Activated CD8-positive, alpha-beta memory T cell treated with anti-CD3 and anti-CD28 coated beads for 48 hours (primary cell): ENCODE measurements around the gene CCR7.

Experiments
- DNase-seq, 3 experiments: peaks; one replicate each; pipeline ENCODE4 v3.0.0-alpha.2; 2020; ENCODE audit warnings: low read depth in 2 of 3, low spot score in 2 of 3

The CCR7 gene

GRCh38 chr17:40538019-40538935 is 27.0 kb downstream of the CCR7 start:
- no peak for DNase-seq

DNA sequence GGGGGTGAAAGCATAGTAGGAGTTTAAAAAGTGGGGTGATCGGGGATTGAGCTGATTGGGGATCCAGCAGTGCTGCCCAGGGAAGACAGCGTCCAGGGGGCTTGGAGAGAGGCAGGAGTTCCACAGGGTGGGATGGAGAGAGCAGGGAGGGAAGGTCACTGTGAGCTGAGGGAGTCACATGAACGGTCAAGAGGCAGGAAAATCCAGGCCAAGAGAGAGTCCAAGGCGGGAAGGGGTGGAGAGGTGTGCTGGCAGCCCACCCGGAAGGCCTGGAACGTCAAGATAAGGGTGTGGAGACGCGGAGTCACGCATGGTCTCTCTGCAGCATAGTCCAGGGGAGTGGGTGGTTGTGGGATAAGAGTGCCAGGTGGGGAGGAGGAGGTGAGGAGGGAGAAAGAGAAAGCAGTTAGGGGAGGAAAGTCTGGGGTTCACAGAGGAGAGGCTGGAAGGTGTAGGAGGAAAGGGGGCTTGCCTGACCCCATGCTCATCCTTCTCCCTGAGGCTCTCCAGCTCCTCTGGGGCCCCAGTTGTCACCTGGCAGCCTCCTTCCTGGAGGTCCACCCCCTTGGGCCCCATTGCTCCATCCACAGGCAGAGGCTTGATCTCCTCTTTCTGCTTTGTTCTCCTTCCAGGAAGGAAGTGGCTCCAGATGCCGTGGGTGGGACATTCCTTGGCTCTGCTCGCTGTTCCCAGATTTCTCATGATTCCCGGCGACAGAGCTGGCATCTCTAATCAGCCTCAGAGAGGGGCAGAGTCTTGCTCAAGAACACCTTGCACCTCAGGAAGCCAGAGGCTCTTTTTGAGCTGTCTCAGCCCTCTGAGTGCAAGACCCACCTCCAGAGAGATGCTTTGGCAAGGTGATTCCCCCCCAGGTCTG is 28.7 kb downstream of the CCR7 start:
- DNase-seq: no peak

DNA sequence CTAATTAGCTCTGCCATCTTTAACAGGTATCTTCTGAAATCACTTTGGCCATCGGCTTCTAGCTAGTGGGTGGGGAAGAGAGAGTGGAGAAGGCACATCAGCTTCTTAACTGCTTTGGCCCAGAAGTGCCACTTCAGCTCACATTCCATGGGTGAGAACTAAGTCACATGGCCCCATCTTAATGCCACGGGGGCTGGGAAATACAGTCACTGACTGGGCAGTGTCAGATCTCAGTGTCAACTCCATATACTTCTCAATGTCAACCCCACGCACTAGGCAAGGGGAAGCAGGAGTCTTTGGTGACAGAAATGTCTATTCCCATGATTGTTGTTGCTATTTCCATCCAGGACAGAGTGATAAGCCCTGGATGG is 29.4 kb downstream of the CCR7 start:
- no peak for DNase-seq

GRCh38 chr17:40535438-40535837 is 29.8 kb downstream of the CCR7 start:
- no peak for DNase-seq

DNA sequence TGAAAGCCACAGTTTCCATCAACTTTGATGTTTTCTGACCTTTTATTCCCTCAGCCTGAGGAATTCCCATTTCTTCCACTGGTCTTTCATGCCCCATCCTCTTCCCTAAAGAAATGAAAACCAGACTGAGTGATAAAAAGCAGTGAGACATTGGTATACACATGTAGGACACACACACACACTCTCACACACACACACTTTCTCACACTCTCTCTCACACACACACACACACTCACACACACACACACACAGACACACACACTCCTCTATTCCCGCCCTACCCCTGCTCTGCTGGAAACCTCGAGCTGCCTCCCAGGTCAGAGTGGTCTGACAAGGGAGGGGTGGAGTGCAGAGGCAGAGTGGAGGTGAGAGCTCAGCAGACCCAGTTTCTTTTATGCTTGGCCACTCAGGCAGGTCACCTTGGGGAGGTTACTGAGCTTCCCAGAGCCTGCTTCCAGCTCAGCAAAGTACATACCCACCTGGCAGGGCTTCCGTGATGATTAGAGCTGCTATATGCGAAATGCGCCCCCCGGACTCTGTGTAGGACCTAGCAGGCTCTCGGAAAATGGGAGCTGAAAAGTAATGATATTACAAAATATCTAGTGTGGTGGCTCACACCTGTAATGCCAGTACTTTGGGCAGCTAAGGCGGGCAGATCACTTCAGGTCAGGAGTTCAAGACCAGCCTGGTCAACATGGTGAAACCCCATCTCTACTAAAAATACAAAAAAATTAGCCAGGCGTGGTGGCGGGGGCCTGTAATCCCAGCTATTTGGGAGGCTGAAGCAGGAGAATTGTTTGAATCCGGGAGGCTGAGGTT is 30.7 kb downstream of the CCR7 start:
- no peak for DNase-seq

DNA sequence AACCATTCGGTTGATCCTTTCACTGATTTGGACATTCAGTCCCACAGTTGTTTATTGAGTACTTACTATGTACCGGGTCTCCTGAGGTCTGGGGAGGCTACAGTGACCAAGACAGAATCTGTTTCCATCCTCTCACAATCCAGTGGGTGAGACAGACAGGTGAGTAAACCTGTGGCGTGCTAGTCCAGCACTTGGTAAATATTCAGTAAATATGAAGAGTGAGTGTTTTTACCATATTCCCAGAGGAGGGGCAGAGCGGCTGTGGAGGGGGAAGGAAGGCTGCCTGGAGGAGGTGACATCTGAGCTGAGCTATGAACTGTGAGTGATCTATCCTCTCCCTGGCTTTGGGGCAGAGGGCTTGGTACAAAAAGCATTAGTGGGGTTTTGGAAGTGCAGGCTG is 31.4 kb downstream of the CCR7 start:
- DNase-seq: no peak

DNA sequence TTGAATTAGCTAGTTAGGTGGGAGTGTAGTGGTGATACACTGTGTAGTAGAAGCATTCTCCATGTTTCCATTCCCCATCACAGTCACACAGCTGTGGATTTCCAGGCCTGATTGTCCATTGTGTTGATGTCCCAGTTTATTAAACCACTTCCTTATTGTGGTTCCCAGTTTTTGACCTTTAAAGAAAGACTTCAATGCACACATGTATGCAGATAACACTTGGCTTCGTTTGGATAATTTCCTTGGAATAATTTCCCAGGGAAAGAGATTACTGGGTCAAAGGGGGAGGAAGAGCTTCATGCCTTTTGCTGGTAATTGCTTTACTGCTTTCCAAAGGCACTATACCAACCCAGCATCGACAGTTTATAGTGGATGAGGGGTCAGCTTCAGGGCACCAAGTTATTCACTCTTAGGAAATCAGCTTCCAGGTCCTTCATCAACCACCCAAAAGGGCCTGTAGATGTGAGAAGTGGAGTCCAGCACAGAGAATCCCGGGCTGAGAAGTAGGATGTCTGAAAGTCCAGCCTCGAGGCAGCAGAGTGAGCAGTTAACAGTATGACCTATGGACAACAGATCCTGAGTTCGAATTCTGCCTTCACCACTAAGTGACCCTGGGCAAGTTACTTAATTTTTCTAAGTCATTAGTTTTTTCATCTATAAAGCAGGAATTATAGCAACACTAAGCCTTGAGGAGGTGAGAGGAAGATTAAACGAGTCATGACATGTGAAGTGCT is 32.6 kb downstream of the CCR7 start:
- no peak for DNase-seq

GRCh38 chr17:40531051-40531991 is 34.0 kb downstream of the CCR7 start:
- DNase-seq: peak in 2 of 3 experiments; percentile 56 to 76

GRCh38 chr17:40530531-40530994 is 34.7 kb downstream of the CCR7 start:
- DNase-seq: no peak

GRCh38 chr17:40529991-40530390 is 35.3 kb downstream of the CCR7 start:
- DNase-seq: no peak

- DNase-seq: no peak
These were observed 36.4 kb downstream of the CCR7 start for GRCh38 chr17:40528692-40529417.

- no peak for DNase-seq
These were observed 38.6 kb downstream of the CCR7 start for GRCh38 chr17:40526668-40527067.

GRCh38 chr17:40525294-40525693 is 40.0 kb downstream of the CCR7 start:
- DNase-seq: no peak

- DNase-seq: no peak
These were observed 40.9 kb downstream of the CCR7 start for GRCh38 chr17:40524243-40524965.

DNA sequence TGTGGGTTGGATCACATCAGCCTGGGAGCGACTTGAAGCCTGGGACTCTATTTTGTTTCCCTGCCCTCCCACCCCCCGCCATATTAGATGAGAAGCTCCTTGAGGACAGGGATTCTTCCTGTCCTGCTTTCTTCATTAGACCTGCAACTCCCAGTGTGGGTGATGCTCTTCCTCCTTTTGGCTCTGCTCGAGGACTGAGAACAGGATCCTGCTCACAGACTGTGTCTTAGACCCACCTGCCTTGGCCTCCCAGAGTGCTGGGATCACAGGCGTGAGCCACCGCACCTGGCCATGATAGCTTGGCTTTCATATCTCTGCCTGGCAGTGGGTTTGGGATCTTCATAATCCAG is 42.3 kb downstream of the CCR7 start:
- DNase-seq: no peak

DNA sequence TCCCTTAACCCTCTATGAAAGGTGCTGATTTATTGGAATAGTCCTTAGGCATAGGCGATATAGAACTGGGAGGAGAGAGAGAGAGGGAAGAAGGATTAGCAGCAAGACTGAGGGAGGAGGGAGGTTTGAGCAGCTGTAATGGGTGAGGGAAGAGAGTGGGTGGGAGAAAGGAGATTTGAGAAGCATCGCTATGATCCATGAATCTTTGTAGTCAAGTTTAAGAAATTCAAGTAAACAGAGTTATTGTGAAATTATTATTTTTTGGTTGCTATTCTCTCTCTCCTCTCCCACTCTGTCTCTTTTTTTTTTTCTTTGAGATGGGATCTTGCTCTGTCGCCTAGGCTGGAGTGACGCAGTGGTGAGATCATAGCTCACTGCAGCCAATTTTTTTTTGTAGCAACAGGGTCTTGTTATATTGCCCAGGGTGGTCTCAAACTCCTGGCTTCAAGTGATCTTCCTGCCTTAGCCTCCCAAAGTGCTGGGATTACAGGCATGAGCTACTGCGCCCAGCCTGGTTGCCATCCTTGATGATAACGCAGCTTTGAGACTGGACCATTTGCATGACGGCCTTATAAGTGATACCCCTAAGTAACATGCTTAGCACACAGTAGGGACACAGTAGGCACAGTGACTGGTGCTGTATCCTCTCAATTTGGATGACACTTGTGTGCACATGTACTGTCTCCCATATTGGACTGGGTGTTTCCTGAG is 42.9 kb downstream of the CCR7 start:
- no peak for DNase-seq

DNA sequence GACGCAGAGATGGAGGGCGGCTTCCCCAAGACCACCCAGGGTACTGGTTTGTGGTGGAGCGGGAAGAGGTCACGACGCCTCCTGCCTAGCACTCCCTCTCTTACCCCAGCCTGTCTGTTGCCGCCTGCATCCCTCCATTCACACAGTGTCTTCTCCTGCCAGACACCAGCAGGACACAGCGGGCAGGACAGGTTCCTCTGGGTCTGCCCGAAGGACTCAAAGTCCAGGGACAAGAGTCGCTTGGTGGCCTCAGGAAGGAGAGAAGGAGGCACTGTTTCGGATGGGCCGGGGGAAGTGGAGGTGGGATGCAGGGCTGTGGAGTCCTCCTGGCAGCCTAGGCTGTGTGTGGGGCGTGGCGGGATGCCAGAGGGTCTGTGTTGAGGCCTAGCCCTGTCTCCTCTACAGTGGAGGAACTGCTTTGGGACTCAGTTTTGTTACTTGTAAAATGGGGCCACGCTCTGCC is 44.2 kb downstream of the CCR7 start:
- DNase-seq: no peak
